HEK293T (cell line): ENCODE data around the gene NXN.

Experiments used
- ARNT ChIP-seq: fragments of 450-650 bp; IDR thresholded peaks from 2 replicates; pipeline ENCODE4 v1.6.1; 2017; ENCODE audit warnings: mild to moderate bottlenecking
- BHLHE40 ChIP-seq: fragments of 450-650 bp; IDR thresholded peaks from 2 replicates; pipeline ENCODE4 v1.6.1; 2016; ENCODE audit warnings: mild to moderate bottlenecking, moderate library complexity, borderline replicate concordance
- CTBP1 ChIP-seq: fragments of 450-650 bp; IDR thresholded peaks from 2 replicates; pipeline ENCODE4 v1.6.1; 2016; ENCODE audit warnings: borderline replicate concordance
- ELF4 ChIP-seq: fragments of 450-650 bp; IDR thresholded peaks from 2 replicates; pipeline ENCODE4 v1.6.1; 2017; ENCODE audit warnings: antibody characterized with exemption
- FOXA1 ChIP-seq: fragments of 450-650 bp; IDR thresholded peaks from 2 replicates; pipeline ENCODE4 v1.6.1; 2016; ENCODE audit warnings: mild to moderate bottlenecking
- FOXK2 ChIP-seq: fragments of 450-650 bp; IDR thresholded peaks from 2 replicates; pipeline ENCODE4 v1.6.1; 2016; ENCODE audit warnings: mild to moderate bottlenecking
- FOXM1 ChIP-seq: fragments of 450-650 bp; IDR thresholded peaks from 2 replicates; pipeline ENCODE4 v1.6.1; 2017; ENCODE audit warnings: mild to moderate bottlenecking, borderline replicate concordance
- HDGF ChIP-seq: fragments of 450-650 bp; IDR thresholded peaks from 2 replicates; pipeline ENCODE4 v1.6.1; 2017; ENCODE audit warnings: antibody characterized with exemption, borderline replicate concordance
- LEF1 ChIP-seq: fragments of 450-650 bp; IDR thresholded peaks from 2 replicates; pipeline ENCODE4 v1.6.1; 2017; ENCODE audit warnings: mild to moderate bottlenecking, borderline replicate concordance
- NFRKB ChIP-seq: fragments of 450-650 bp; IDR thresholded peaks from 2 replicates; pipeline ENCODE4 v1.6.1; 2016; ENCODE audit warnings: mild to moderate bottlenecking, moderate library complexity
- SP1 ChIP-seq: fragments of 450-650 bp; IDR thresholded peaks from 2 replicates; pipeline ENCODE4 v1.6.1; 2017
- SUZ12 ChIP-seq: fragments of 450-650 bp; IDR thresholded peaks from 2 replicates; pipeline ENCODE4 v1.6.1; 2016; ENCODE audit warnings: mild to moderate bottlenecking
- ZNF384 ChIP-seq: fragments of 450-650 bp; IDR thresholded peaks from 2 replicates; pipeline ENCODE4 v1.6.1; 2016
- TF ChIP-seq, protein P1 (sequence below): fragments of 450-650 bp; IDR thresholded peaks from 2 replicates; pipeline ENCODE4 v1.6.1; 2016

DNA sequence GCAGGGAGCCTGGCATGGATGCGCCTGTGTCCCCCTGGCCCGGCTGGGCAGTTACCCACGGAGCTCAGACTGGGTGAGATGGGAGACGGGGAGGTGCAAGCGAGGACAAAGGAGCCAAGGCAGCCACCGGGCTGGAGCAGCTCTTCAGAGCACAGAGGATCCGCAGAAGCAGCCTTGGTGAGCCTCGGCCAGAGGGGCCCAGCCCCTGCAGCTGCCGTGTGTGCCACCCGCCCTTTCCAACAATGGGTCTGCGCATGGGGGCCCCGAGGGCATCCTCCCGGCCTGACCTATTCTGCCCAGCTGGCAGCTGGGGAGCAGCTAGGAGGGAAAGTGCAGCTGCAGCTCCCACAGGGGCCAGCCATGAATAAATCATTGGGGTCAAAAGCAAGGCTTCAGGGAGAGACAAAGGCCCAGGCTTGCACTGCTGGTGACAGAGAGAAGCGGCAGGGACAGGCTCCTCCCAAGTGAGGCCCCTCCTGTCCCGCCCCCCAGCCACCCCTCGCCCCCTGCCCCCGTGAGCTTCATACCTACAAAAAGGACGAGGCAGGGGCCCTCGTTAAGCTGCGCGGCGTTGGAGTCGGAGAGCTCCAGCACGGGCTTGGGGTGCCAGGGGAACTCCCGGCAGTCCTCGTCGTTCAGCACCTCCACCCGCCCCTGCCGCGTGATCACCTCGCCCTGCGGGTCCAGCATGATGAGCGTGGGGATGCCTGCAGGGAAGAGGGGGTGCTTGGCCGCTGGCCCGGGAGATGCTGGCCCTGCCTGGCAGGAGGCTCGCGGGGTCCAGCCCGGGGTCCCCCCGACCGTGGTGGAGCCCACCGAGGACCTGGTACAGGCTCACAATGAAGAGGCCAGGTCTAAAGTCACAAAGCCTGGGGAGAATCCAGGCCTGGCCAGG is 174.8 kb downstream of the NXN start:
- no peak for TF ChIP-seq ZNF384
- TF ChIP-seq SP1: no peak
- TF ChIP-seq HDGF: no peak
- no peak for TF ChIP-seq CTBP1
- no peak for TF ChIP-seq SUZ12
- TF ChIP-seq ELF4: no peak
- TF ChIP-seq FOXM1: no peak
- no peak for TF ChIP-seq BHLHE40
- no peak for TF ChIP-seq FOXK2
- TF ChIP-seq, protein P1, sequence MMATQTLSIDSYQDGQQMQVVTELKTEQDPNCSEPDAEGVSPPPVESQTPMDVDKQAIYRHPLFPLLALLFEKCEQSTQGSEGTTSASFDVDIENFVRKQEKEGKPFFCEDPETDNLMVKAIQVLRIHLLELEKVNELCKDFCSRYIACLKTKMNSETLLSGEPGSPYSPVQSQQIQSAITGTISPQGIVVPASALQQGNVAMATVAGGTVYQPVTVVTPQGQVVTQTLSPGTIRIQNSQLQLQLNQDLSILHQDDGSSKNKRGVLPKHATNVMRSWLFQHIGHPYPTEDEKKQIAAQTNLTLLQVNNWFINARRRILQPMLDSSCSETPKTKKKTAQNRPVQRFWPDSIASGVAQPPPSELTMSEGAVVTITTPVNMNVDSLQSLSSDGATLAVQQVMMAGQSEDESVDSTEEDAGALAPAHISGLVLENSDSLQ: no peak
- no peak for TF ChIP-seq FOXA1
- no peak for TF ChIP-seq LEF1
- no peak for TF ChIP-seq ARNT
- no peak for TF ChIP-seq NFRKB
